Keratinocyte (primary cell): ENCODE measurements around the gene MYPN.

Experiments
- EZH2 ChIP-seq: IDR thresholded peaks from one replicate; pipeline ENCODE4 v1.6.1; 2012; ENCODE audit warnings: inconsistent platforms, mild to moderate bottlenecking, low read length, moderate library complexity
- TF ChIP-seq, protein P1 (sequence below), 3 experiments: IDR thresholded peaks in 1 of 3; conservative IDR thresholded peaks in 1 of 3; optimal IDR thresholded peaks in 1 of 3; 2 replicates in 2 of 3; 3 replicates in 1 of 3; pipeline versions ENCODE3 to v1.5.1; 2011; ENCODE audit warnings: low read length in 3 of 3, mild to moderate bottlenecking in 3 of 3, moderate library complexity in 2 of 3, control low read depth in 1 of 3, inconsistent platforms in 1 of 3; ENCODE audit not compliant: insufficient read depth in 2 of 3; ENCODE audit errors: extremely low read depth in 1 of 3

DNA sequence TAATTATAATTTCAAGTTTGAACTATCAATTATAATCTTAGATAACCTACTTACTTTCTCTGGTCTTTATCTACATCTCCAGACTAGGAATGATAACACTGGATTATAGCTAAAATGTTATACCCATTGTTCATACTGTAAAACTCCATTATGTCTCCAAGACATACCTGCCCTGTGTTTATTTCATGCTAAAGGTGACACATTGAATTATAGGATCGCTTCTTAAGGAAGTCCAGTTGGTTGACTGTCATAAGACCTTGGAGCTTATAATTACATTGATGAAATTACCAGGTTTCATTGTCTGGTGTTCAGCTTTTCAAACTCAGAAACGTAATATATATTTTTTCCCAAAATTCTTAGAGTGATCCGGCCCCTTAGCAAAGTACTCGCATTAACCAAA is 18.7 kb upstream of the MYPN start:
- TF ChIP-seq, protein P1, sequence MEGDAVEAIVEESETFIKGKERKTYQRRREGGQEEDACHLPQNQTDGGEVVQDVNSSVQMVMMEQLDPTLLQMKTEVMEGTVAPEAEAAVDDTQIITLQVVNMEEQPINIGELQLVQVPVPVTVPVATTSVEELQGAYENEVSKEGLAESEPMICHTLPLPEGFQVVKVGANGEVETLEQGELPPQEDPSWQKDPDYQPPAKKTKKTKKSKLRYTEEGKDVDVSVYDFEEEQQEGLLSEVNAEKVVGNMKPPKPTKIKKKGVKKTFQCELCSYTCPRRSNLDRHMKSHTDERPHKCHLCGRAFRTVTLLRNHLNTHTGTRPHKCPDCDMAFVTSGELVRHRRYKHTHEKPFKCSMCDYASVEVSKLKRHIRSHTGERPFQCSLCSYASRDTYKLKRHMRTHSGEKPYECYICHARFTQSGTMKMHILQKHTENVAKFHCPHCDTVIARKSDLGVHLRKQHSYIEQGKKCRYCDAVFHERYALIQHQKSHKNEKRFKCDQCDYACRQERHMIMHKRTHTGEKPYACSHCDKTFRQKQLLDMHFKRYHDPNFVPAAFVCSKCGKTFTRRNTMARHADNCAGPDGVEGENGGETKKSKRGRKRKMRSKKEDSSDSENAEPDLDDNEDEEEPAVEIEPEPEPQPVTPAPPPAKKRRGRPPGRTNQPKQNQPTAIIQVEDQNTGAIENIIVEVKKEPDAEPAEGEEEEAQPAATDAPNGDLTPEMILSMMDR (optimal IDR thresholded peaks at IDR 0.05 in 1 of 3, IDR thresholded peaks at IDR 0.05 in 1 of 3, conservative IDR thresholded peaks at IDR 0.05 in 1 of 3; ENCODE audit: extremely low read depth in 1 of 3, insufficient read depth in 2 of 3, low read length in 3 of 3) = no peak
- TF ChIP-seq EZH2 = no peak
